Mesendoderm (in vitro differentiated cells): ENCODE data around the gene YES1.

ENCODE experiments used
- DNase-seq: peaks from one replicate; pipeline ENCODE4 v3.0.0; 2013
- H2AK5ac ChIP-seq: 2 replicates; pipeline ENCODE4 v1.6.1; 2013; ENCODE audit warnings: low read length, inconsistent platforms
- H2BK120ac ChIP-seq: 2 replicates; pipeline ENCODE4 v1.6.1; 2013; ENCODE audit warnings: low read depth, mild to moderate bottlenecking, low read length, moderate library complexity, mixed read lengths
- H2BK15ac ChIP-seq: replicated peaks from 2 replicates; pipeline ENCODE4 v1.6.1; 2013; ENCODE audit warnings: low read depth, mild to moderate bottlenecking, moderate library complexity
- H2BK5ac ChIP-seq: 2 replicates; pipeline ENCODE4 v1.6.1; 2013; ENCODE audit warnings: low read length, inconsistent platforms
- H3K18ac ChIP-seq: 2 replicates; pipeline ENCODE4 v1.6.1; 2013; ENCODE audit warnings: mild to moderate bottlenecking, low read length, mixed read lengths
- H3K23ac ChIP-seq: one replicate; pipeline ENCODE4 v1.6.1; 2013; ENCODE audit warnings: low read length
- H3K27ac ChIP-seq: 2 replicates; pipeline ENCODE4 v1.5.1; 2013; ENCODE audit warnings: low read depth, mild to moderate bottlenecking, inconsistent platforms, low read length, moderate library complexity
- H3K27me3 ChIP-seq: 2 replicates; pipeline ENCODE4 v1.6.1; 2013; ENCODE audit warnings: low read length, control low read depth, mild to moderate bottlenecking, inconsistent platforms; ENCODE audit not compliant: insufficient read depth, poor library complexity
- H3K36me3 ChIP-seq: 2 replicates; pipeline ENCODE4 v1.6.1; 2013; ENCODE audit warnings: low read length, inconsistent platforms; ENCODE audit not compliant: control insufficient read depth, insufficient read depth
- H3K4ac ChIP-seq: one replicate; pipeline ENCODE4 v1.6.1; 2013; ENCODE audit warnings: low read depth, mild to moderate bottlenecking, low read length, moderate library complexity
- H3K4me1 ChIP-seq: 2 replicates; pipeline ENCODE4 v1.6.1; 2013; ENCODE audit warnings: low read depth, low read length, inconsistent platforms; ENCODE audit not compliant: control insufficient read depth
- H3K4me2 ChIP-seq: 2 replicates; pipeline ENCODE4 v1.6.1; 2013; ENCODE audit warnings: low read length
- H3K4me3 ChIP-seq: 2 replicates; pipeline ENCODE4 v1.5.1; 2013; ENCODE audit warnings: mild to moderate bottlenecking, low read length
- H3K56ac ChIP-seq: one replicate; pipeline ENCODE4 v1.6.1; 2013; ENCODE audit warnings: low read length
- H3K79me1 ChIP-seq: 2 replicates; pipeline ENCODE4 v1.6.1; 2013; ENCODE audit warnings: low read length, inconsistent platforms
- H3K79me2 ChIP-seq: 2 replicates; pipeline ENCODE4 v1.6.1; 2013; ENCODE audit warnings: mild to moderate bottlenecking, low read length; ENCODE audit not compliant: control insufficient read depth, insufficient read depth
- H3K9ac ChIP-seq: 2 replicates; pipeline ENCODE4 v1.6.1; 2013; ENCODE audit warnings: low read length, inconsistent platforms
- H4K5ac ChIP-seq: one replicate; pipeline ENCODE4 v1.6.1; 2013; ENCODE audit warnings: low read length
- H4K8ac ChIP-seq: one replicate; pipeline ENCODE4 v1.6.1; 2013; ENCODE audit warnings: low read depth, mild to moderate bottlenecking, control low read depth, low read length, moderate library complexity
- WGBS: extraction: QIAGEN DNeasy Blood & Tissue Kit; methylation state at CpG from one replicate; pipeline ENCODE4 v1.1.7; 2013; ENCODE audit warnings: low lambda C conversion rate, missing lambda C conversion rate; ENCODE audit not compliant: insufficient coverage; ENCODE audit errors: extremely low coverage; 5-methylcytosine and 5-hydroxymethylcytosine counted together

The YES1 gene

GRCh38 chr18:848062-848861 is 36.2 kb upstream of the YES1 start:
- H3K27ac ChIP-seq: no peak overlapping the region
- no peaks in the 10 kb centered on the region for H3K79me2 ChIP-seq
- no peak overlapping the region for H2BK120ac ChIP-seq
- H4K5ac ChIP-seq: no peak overlapping the region
- no peak overlapping the region for H3K56ac ChIP-seq
- no peak for DNase-seq
- H3K18ac ChIP-seq: no peak overlapping the region
- no peak overlapping the region for H2BK15ac ChIP-seq
- no peak overlapping the region for H3K4me3 ChIP-seq
- H3K9ac ChIP-seq: no peak overlapping the region
- no peak overlapping the region for H3K4ac ChIP-seq
- no peak overlapping the region for H3K4me2 ChIP-seq
- no peaks in the 10 kb centered on the region for H3K79me1 ChIP-seq
- no peak overlapping the region for H3K23ac ChIP-seq
- no peak overlapping the region for H4K8ac ChIP-seq
- H3K4me1 ChIP-seq: no peaks in the 10 kb centered on the region
- H3K27me3 ChIP-seq: no peaks in the 10 kb centered on the region
- no peak overlapping the region for H2BK5ac ChIP-seq
- H2AK5ac ChIP-seq: no peak overlapping the region
- no CpG with 5 or more reads among the region's 8 CpGs for WGBS
- no peaks in the 10 kb centered on the region for H3K36me3 ChIP-seq

- H3K27ac ChIP-seq: no peak overlapping the region
- H4K5ac ChIP-seq: no peak overlapping the region
- peaks cover 2% of the 10 kb centered on the region for H3K27me3 ChIP-seq
- no peak overlapping the region for H3K56ac ChIP-seq
- no peaks in the 10 kb centered on the region for H3K79me2 ChIP-seq
- H3K4me1 ChIP-seq: no peaks in the 10 kb centered on the region
- no peak overlapping the region for H4K8ac ChIP-seq
- H3K18ac ChIP-seq: no peak overlapping the region
- H2BK5ac ChIP-seq: no peak overlapping the region
- no peak overlapping the region for H3K23ac ChIP-seq
- no peak overlapping the region for H3K4me2 ChIP-seq
- no peak overlapping the region for H3K9ac ChIP-seq
- no CpG with 5 or more reads among the region's 9 CpGs for WGBS
- DNase-seq: no peak
- no peak overlapping the region for H3K4ac ChIP-seq
- H2AK5ac ChIP-seq: no peak overlapping the region
- no peaks in the 10 kb centered on the region for H3K79me1 ChIP-seq
- no peak overlapping the region for H3K4me3 ChIP-seq
- H3K36me3 ChIP-seq: no peaks in the 10 kb centered on the region
- H2BK15ac ChIP-seq: no peak overlapping the region
- H2BK120ac ChIP-seq: no peak overlapping the region
Observed at GRCh38 chr18:845152-845819, 33.2 kb upstream of the YES1 start.

GRCh38 chr18:841647-842370 is 29.8 kb upstream of the YES1 start:
- H3K9ac ChIP-seq: no peak overlapping the region
- H3K27ac ChIP-seq: no peak overlapping the region
- H3K56ac ChIP-seq: no peak overlapping the region
- no peak overlapping the region for H2AK5ac ChIP-seq
- no CpG with 5 or more reads among the region's 15 CpGs for WGBS
- no peaks in the 10 kb centered on the region for H3K4me1 ChIP-seq
- no peaks in the 10 kb centered on the region for H3K79me2 ChIP-seq
- no peak for DNase-seq
- H4K5ac ChIP-seq: no peak overlapping the region
- H3K4ac ChIP-seq: no peak overlapping the region
- H2BK5ac ChIP-seq: no peak overlapping the region
- no peak overlapping the region for H2BK15ac ChIP-seq
- no peak overlapping the region for H3K4me2 ChIP-seq
- no peaks in the 10 kb centered on the region for H3K36me3 ChIP-seq
- H3K79me1 ChIP-seq: no peaks in the 10 kb centered on the region
- H2BK120ac ChIP-seq: no peak overlapping the region
- H3K23ac ChIP-seq: no peak overlapping the region
- peaks cover 4% of the 10 kb centered on the region for H3K27me3 ChIP-seq
- H3K18ac ChIP-seq: no peak overlapping the region
- no peak overlapping the region for H3K4me3 ChIP-seq
- H4K8ac ChIP-seq: no peak overlapping the region

- Histone ChIP-seq H2BK5ac (no peak overlapping the region), H3K9ac (no peak overlapping the region), H3K27me3 (peaks cover 4% of the 10 kb centered on the region), H2AK5ac (no peak overlapping the region), H3K23ac (no peak overlapping the region), H3K18ac (no peak overlapping the region), H3K4me2 (no peak overlapping the region), H4K8ac (no peak overlapping the region), H3K27ac (no peak overlapping the region), H3K4ac (no peak overlapping the region), H3K36me3 (no peaks in the 10 kb centered on the region), H3K79me2 (no peaks in the 10 kb centered on the region), H2BK15ac (no peak overlapping the region), H3K4me3 (no peak overlapping the region), H3K56ac (no peak overlapping the region), H3K79me1 (no peaks in the 10 kb centered on the region), H4K5ac (no peak overlapping the region), H3K4me1 (no peaks in the 10 kb centered on the region), H2BK120ac (no peak overlapping the region)
- WGBS: no CpG with 5 or more reads among the region's 2 CpGs
- DNase-seq: no peak
Observed at GRCh38 chr18:840516-840915, 28.5 kb upstream of the YES1 start.

GRCh38 chr18:840023-840408 is 28.0 kb upstream of the YES1 start:
- Histone ChIP-seq H2BK5ac (no peak overlapping the region), H3K4me1 (no peaks in the 10 kb centered on the region), H3K36me3 (no peaks in the 10 kb centered on the region), H2AK5ac (no peak overlapping the region), H2BK15ac (no peak overlapping the region), H2BK120ac (no peak overlapping the region), H3K27ac (no peak overlapping the region), H3K4me2 (no peak overlapping the region), H4K8ac (no peak overlapping the region), H3K23ac (no peak overlapping the region), H3K18ac (no peak overlapping the region), H3K9ac (no peak overlapping the region), H4K5ac (no peak overlapping the region), H3K4ac (no peak overlapping the region), H3K56ac (no peak overlapping the region), H3K27me3 (peaks cover 4% of the 10 kb centered on the region), H3K79me2 (no peaks in the 10 kb centered on the region), H3K4me3 (no peak overlapping the region), H3K79me1 (no peaks in the 10 kb centered on the region)
- WGBS: no CpG with 5 or more reads among the region's 1 CpG
- no peak for DNase-seq
